HEK293 (cell line): ENCODE results near the gene BCL11A.

ENCODE experiments used
- CTCF ChIA-PET: fragments of 350-600 bp; formaldehyde crosslinking; extraction: SDS; loops from one replicate; lab custom pipeline; 2021; ENCODE audit warnings: antibody characterized with exemption; lab: Yijun Ruan, JAX
- POLR2A ChIA-PET: fragments of 300-600 bp; formaldehyde crosslinking; extraction: SDS; loops from one replicate; lab custom pipeline; 2020; ENCODE audit warnings: antibody characterized with exemption, inconsistent platforms; lab: Yijun Ruan, JAX
- H3K27ac ChIP-seq: fragments of 200-500 bp; sonication (Bioruptor generic); 2 replicates; pipeline ENCODE4 v1.5.1; 2014; ENCODE audit warnings: low read depth, low read length, control low read depth, inconsistent platforms; ENCODE audit errors: extremely low read depth
- H3K36me3 ChIP-seq, 2 experiments: fragments of 200-500 bp in 1 of 2; sonication (Bioruptor generic) in 1 of 2; 1 replicate in 1 of 2; 2 replicates in 1 of 2; pipeline ENCODE4 v1.5.1; 2014 to 2017; ENCODE audit warnings: inconsistent platforms in 2 of 2, low read length in 2 of 2; ENCODE audit not compliant: control insufficient read depth in 2 of 2, insufficient read depth in 1 of 2
- H3K4me1 ChIP-seq: fragments of 200-500 bp; sonication (Bioruptor generic); 2 replicates; pipeline ENCODE4 v1.5.1; 2014; ENCODE audit warnings: mild to moderate bottlenecking, low read length, inconsistent platforms; ENCODE audit not compliant: control insufficient read depth, insufficient read depth
- H3K4me3 ChIP-seq: 2 replicates; pipeline ENCODE4 v1.5.1; 2011; ENCODE audit warnings: low read depth, mild to moderate bottlenecking, control low read depth, low read length, moderate library complexity
- H3K9me3 ChIP-seq: fragments of 200-500 bp; sonication (Bioruptor generic); 2 replicates; pipeline ENCODE4 v1.5.1; 2014; ENCODE audit warnings: low read depth, low read length, inconsistent platforms; ENCODE audit not compliant: control insufficient read depth, insufficient read depth
- AEBP2 ChIP-seq: fragments of 450-650 bp; formaldehyde crosslinking; IDR thresholded peaks from 2 replicates; pipeline ENCODE4 v1.5.1; 2016; ENCODE audit warnings: missing biosample characterization, missing genetic modification characterization, borderline replicate concordance
- EGR2 ChIP-seq: fragments of 450-650 bp; formaldehyde crosslinking; IDR thresholded peaks from 2 replicates; pipeline ENCODE4 v1.5.1; 2016; ENCODE audit warnings: low read depth, missing biosample characterization, missing genetic modification characterization
- FEZF1 ChIP-seq: fragments of 450-650 bp; formaldehyde crosslinking; IDR thresholded peaks from 2 replicates; pipeline ENCODE4 v1.5.1; 2016; ENCODE audit warnings: missing biosample characterization, missing genetic modification characterization
- GLI4 ChIP-seq: fragments of 450-650 bp; formaldehyde crosslinking; IDR thresholded peaks from 2 replicates; pipeline ENCODE4 v1.5.1; 2016; ENCODE audit warnings: missing biosample characterization, missing genetic modification characterization
- IKZF3 ChIP-seq: fragments of 450-650 bp; IDR thresholded peaks from 2 replicates; pipeline ENCODE4 v1.5.0; 2018; ENCODE audit warnings: missing biosample characterization, mild to moderate bottlenecking, missing genetic modification characterization, moderate library complexity
- KLF1 ChIP-seq: fragments of 450-650 bp; formaldehyde crosslinking; IDR thresholded peaks from 2 replicates; pipeline ENCODE4 v1.5.1; 2016; ENCODE audit warnings: missing biosample characterization, missing genetic modification characterization
- KLF7 ChIP-seq: fragments of 450-650 bp; formaldehyde crosslinking; IDR thresholded peaks from 2 replicates; pipeline ENCODE4 v1.5.1; 2016; ENCODE audit warnings: missing biosample characterization, missing genetic modification characterization, borderline replicate concordance
- REST ChIP-seq: fragments of 450-650 bp; formaldehyde crosslinking; IDR thresholded peaks from 2 replicates; pipeline ENCODE4 v1.5.1; 2016; ENCODE audit warnings: missing biosample characterization, missing genetic modification characterization
- YY2 ChIP-seq: fragments of 450-650 bp; formaldehyde crosslinking; IDR thresholded peaks from 2 replicates; pipeline ENCODE4 v1.5.1; 2016; ENCODE audit warnings: missing biosample characterization, missing genetic modification characterization
- ZBTB26 ChIP-seq: fragments of 450-650 bp; formaldehyde crosslinking; optimal IDR thresholded peaks from 2 replicates; pipeline ENCODE3; 2016; ENCODE audit warnings: missing biosample characterization, mild to moderate bottlenecking, missing genetic modification characterization
- ZBTB48 ChIP-seq: fragments of 450-650 bp; formaldehyde crosslinking; IDR thresholded peaks from 2 replicates; pipeline ENCODE4 v1.5.1; 2016; ENCODE audit warnings: missing biosample characterization, missing genetic modification characterization
- ZFP69B ChIP-seq: fragments of 450-650 bp; formaldehyde crosslinking; IDR thresholded peaks from 2 replicates; pipeline ENCODE4 v1.5.1; 2016; ENCODE audit warnings: missing biosample characterization, missing genetic modification characterization
- ZNF114 ChIP-seq: fragments of 450-650 bp; formaldehyde crosslinking; IDR thresholded peaks from 2 replicates; pipeline ENCODE4 v1.5.0; 2017; ENCODE audit warnings: missing biosample characterization, missing genetic modification characterization
- ZNF155 ChIP-seq: fragments of 450-650 bp; formaldehyde crosslinking; IDR thresholded peaks from 2 replicates; pipeline ENCODE4 v1.5.1; 2016; ENCODE audit warnings: missing biosample characterization, missing genetic modification characterization
- ZNF24 ChIP-seq: fragments of 450-650 bp; formaldehyde crosslinking; IDR thresholded peaks from 2 replicates; pipeline ENCODE4 v1.5.1; 2016; ENCODE audit warnings: missing biosample characterization, missing genetic modification characterization
- ZNF350 ChIP-seq: fragments of 450-650 bp; formaldehyde crosslinking; IDR thresholded peaks from 2 replicates; pipeline ENCODE4 v1.5.0; 2017; ENCODE audit warnings: missing biosample characterization, mild to moderate bottlenecking, missing genetic modification characterization
- ZNF366 ChIP-seq: fragments of 450-650 bp; formaldehyde crosslinking; conservative IDR thresholded peaks from 2 replicates; pipeline ENCODE4 v1.5.1; 2016; ENCODE audit warnings: missing biosample characterization, missing genetic modification characterization
- ZNF394 ChIP-seq: fragments of 450-650 bp; formaldehyde crosslinking; IDR thresholded peaks from 2 replicates; pipeline ENCODE4 v1.5.1; 2016; ENCODE audit warnings: missing biosample characterization, missing genetic modification characterization, mild to moderate bottlenecking, moderate library complexity, borderline replicate concordance
- ZNF548 ChIP-seq: fragments of 450-650 bp; formaldehyde crosslinking; IDR thresholded peaks from 2 replicates; pipeline ENCODE4 v1.5.1; 2016; ENCODE audit warnings: missing biosample characterization, missing genetic modification characterization
- ZNF558 ChIP-seq: fragments of 450-650 bp; formaldehyde crosslinking; IDR thresholded peaks from 2 replicates; pipeline ENCODE4 v1.5.1; 2016; ENCODE audit warnings: missing biosample characterization, missing genetic modification characterization
- ZNF600 ChIP-seq: fragments of 450-650 bp; formaldehyde crosslinking; IDR thresholded peaks from 2 replicates; pipeline ENCODE4 v1.5.1; 2016; ENCODE audit warnings: missing biosample characterization, missing genetic modification characterization
- ZNF623 ChIP-seq: fragments of 450-650 bp; formaldehyde crosslinking; IDR thresholded peaks from 2 replicates; pipeline ENCODE4 v1.5.1; 2016; ENCODE audit warnings: missing biosample characterization, missing genetic modification characterization
- ZNF626 ChIP-seq: fragments of 450-650 bp; sonication (Bioruptor Pico); formaldehyde crosslinking; IDR thresholded peaks from 2 replicates; pipeline ENCODE4 v1.5.1; 2018; ENCODE audit warnings: missing biosample characterization, missing genetic modification characterization, inconsistent platforms
- ZNF768 ChIP-seq: fragments of 450-650 bp; formaldehyde crosslinking; IDR thresholded peaks from 2 replicates; pipeline ENCODE4 v1.5.1; 2018; ENCODE audit warnings: missing biosample characterization, mild to moderate bottlenecking, missing genetic modification characterization
- ZNF792 ChIP-seq: fragments of 450-650 bp; formaldehyde crosslinking; IDR thresholded peaks from 2 replicates; pipeline ENCODE4 v1.5.1; 2016; ENCODE audit warnings: missing biosample characterization, missing genetic modification characterization

BCL11A gene

GRCh38 chr2:60519231-60519863, 34.1 kb downstream of the BCL11A start:
- no peak for TF ChIP-seq AEBP2 (tag by site-specific recombination)
- no peak for TF ChIP-seq ZNF792 (tag by site-specific recombination)
- TF ChIP-seq ZNF24 (tag by site-specific recombination) = no peak
- no peak for TF ChIP-seq GLI4 (tag by site-specific recombination)
- no peak for TF ChIP-seq ZNF394
- no peak for TF ChIP-seq KLF1 (tag by site-specific recombination)
- no peak for TF ChIP-seq ZNF600
- TF ChIP-seq ZNF623 = no peak
- TF ChIP-seq ZBTB48 = no peak
- TF ChIP-seq EGR2 (tag by site-specific recombination) = no peak
- TF ChIP-seq ZNF768 (tag by site-specific recombination) = no peak
- no peak for TF ChIP-seq ZNF548 (tag by site-specific recombination)
- TF ChIP-seq ZNF626 (tag by site-specific recombination) = no peak
- TF ChIP-seq ZNF155 (tag by site-specific recombination) = no peak
- no peak for TF ChIP-seq KLF7 (tag by site-specific recombination)
- TF ChIP-seq FEZF1 (tag by site-specific recombination) = no peak
- no peak for TF ChIP-seq IKZF3 (tag by site-specific recombination)
- TF ChIP-seq ZNF114 (tag by site-specific recombination) = no peak
- no peak for TF ChIP-seq ZNF558 (tag by site-specific recombination)
- TF ChIP-seq ZNF350 = no peak
- H3K4me3 ChIP-seq = no peak overlapping the region
- H3K4me1 ChIP-seq = peaks cover 8% of the 10 kb centered on the region
- peaks cover 0 to 5% of the 10 kb centered on the region in 2 experiments; a peak in 1 of 3 replicates for H3K36me3 ChIP-seq
- no peak overlapping the region for H3K27ac ChIP-seq
- POLR2A ChIA-PET = interaction anchor here (0.6 kb wide), 1 partner anchor 151 kb away, joined by 4 read pairs; no protein-coding TSS in a partner anchor
- CTCF ChIA-PET = no interaction called here
- H3K9me3 ChIP-seq = no peaks in the 10 kb centered on the region

GRCh38 chr2:60518567-60518966, 34.9 kb downstream of the BCL11A start:
- H3K4me3 ChIP-seq = no peak overlapping the region
- ChIA-PET CTCF (interaction anchor here (2.0 kb wide), 1 partner anchor 10 kb away, joined by 5 read pairs; no protein-coding TSS in a partner anchor), POLR2A (interaction anchor here (0.6 kb wide), 1 partner anchor 150 kb away, joined by 4 read pairs; no protein-coding TSS in a partner anchor)
- H3K4me1 ChIP-seq = peaks cover 5% of the 10 kb centered on the region
- H3K9me3 ChIP-seq = no peaks in the 10 kb centered on the region
- H3K27ac ChIP-seq = no peak overlapping the region
- TF ChIP-seq REST = no peak
- TF ChIP-seq ZBTB26 (tag by site-specific recombination) = no peak
- no peak for TF ChIP-seq YY2 (tag by site-specific recombination)
- TF ChIP-seq ZFP69B (tag by site-specific recombination) = no peak
- no peak for TF ChIP-seq ZNF366 (tag by site-specific recombination)
- no peak for TF ChIP-seq ZNF558 (tag by site-specific recombination)
- peaks cover 0 to 5% of the 10 kb centered on the region in 2 experiments; a peak in 1 of 3 replicates for H3K36me3 ChIP-seq
